Stimulated activated CD8-positive, alpha-beta memory T cell treated with anti-CD3 and anti-CD28 coated beads, Interleukin-15, amount 100 ng/mL, for 1 hour (primary cell): ENCODE data around the gene HIPK3.
"Not testable (repeated sequence)": the region's sequence is repeated elsewhere in the genome, so short reads cannot be mapped to it uniquely, and the experiment has no call there.

ENCODE experiments used
- DNase-seq: peaks from one replicate; pipeline ENCODE4 v3.0.0-alpha.2; 2020; ENCODE audit warnings: low read depth

Gene HIPK3

DNA sequence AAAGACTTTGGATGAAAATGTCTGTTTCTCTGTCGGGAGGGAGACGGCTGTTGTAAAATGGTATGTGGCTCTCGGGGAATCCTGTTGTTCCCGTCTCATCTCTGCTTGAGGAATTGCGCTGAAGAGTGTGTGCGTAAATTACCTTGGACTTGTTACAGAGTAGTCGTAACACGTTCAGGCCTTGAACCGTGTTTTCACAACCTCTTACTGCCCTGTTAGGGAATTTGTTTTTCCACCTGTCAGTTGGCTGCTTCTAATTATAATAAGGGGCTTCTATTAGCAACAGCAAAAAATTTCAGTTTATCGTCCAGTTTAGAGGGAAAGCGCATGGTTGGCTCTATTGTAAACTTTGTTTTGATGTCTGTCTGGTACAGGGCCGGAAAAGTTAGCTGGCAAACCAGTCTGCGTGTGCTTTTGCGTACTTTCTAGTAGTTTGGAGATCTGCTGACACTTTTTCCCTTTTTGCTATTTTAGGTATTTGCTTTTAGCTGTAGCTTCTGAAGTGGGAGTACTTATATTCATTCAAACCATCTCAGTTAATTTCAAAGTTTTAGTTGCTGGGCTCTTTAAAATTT lies 1.5 kb downstream of the HIPK3 start:
- no peak for DNase-seq

DNA sequence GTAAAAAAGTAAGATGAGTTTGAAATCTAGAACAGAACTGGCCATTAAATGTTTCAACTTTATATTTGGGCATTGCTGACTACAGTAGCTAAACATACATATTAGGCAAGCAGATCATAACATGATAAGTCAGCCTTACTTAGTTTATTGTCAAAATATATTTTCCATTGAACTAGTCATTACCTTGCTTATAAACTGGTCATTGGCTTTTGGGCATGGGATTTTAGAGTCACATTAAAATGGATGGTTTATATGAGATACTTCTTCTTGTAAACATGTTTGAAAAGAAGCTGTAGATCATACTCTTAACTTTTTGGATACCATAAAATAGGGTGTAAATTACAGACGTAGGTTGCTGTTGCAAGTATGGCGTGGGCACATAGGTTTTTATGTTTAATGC lies 2.7 kb downstream of the HIPK3 start:
- no peak for DNase-seq

DNA sequence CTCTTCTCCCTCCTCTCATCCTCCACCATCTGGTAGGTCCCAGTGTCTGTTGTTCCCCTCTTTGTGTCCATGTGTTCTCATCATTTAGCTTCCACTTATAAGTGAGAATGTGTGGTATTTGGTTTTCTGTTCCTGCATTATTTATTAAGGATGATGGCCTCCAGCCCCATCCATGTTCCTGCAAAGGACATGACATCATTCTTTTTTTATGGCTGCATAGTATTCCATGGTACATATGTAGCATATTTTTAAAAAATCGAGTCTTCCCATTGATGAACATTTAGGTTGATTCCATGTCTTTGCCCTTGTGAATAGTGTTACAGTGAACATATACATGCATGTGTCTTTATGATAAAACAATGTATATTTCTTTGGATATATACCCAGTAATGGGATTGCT lies 4.2 kb downstream of the HIPK3 start:
- not testable (repeated sequence) for DNase-seq

DNA sequence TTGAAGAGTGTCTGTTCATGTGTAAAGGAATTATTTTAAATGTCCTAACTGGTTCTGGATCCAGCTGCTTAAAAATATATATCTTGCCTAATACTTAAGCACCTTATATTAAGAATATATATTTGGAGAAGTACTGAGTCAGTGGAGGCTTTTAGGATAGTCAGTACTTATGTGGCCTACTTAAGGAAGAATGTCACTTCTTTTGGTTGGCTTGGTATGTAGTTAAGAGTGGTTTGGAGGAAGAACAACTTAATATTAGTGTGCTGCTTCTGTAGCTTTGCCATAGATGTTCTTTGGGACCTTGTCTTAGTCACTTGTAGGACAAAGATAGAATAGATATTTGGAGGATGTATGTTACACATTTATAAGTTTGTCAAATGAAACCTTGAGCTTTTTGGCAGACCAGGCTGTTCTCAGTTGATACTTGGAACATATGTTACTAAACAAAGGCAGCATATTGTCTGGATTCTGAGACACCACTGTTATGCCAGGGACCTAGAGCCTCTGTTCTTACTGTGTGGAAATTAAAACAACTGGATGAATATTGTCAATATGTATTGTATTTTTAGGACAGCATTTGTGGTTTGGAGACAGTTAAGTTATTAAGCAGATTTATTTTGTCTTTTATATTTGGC lies 4.9 kb downstream of the HIPK3 start:
- no peak for DNase-seq

DNA sequence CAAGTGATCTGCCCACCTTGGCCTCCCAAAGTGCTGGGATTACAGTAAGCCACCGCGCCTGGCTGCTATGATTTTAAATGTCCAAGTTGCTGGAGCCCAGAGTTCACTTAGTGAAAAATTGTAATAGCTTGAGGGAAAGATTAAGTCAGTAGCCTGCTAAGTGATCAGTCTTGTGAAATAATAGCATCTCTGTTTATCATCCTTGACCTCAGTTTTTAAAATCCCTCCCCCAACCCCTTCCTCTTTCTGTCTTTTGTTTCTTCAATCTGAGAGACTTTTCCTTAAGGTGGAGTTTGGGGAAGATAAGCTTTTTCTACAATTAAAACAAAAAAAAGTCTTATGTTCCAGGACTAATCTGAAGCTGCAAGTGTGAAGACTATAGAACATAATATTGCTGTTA lies 6.4 kb downstream of the HIPK3 start:
- no peak for DNase-seq

DNA sequence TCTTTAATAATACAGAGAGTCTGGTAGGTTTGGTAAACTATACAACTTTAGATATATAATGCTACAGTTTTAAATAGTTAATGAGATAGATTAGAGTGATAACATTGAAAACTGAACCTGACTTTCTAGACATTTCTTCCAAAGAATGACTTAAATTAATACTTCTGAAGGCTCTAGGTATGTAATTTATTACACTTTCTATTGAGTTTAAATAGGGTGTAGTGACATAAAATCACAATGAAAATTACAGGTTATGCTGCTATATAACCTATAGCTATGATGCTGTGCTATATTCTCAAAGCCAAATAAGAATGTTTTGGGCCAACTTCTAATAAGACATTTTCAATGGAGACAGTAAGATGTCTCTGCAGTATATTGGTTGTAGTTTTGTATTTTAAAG lies 7.7 kb downstream of the HIPK3 start:
- no peak for DNase-seq

DNA sequence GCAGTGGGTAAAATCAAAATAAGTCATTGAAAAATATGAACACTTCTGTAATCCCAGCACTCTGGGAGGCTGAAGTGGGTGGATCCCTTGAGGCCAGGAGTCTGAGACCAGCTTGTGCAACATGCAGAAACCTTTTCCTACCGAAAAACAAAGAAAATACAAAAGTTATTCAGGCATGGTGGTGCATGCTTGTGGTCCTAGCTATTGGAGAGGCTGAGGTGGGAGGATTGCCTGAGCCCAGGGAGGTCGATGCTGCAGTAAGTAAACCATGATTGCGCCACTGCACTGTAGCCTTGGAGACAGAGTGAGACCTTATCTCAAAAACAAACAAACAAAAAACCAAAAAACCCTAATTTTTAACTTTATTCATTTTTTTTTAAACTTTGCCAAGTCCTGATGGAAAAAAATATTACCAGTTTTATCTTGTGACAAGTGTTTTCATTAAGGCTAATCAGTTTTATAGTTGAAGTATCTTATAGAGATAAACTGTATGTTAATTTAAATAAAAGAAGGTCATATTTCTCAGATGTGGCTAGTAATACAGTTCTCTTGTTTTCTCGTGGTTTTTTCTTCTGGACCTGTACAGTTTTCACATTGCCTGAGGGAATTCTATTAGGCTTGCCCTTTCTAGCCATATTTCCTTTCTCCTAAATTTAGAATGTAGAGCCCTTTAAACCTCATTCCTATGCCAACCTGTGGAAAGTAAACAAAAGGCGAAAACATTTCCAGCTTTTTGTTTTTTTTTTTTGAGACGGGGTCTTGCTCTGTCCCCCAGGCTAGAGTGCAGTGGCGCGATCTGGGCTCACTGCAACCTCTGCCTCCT lies 9.4 kb downstream of the HIPK3 start:
- DNase-seq: no peak

DNA sequence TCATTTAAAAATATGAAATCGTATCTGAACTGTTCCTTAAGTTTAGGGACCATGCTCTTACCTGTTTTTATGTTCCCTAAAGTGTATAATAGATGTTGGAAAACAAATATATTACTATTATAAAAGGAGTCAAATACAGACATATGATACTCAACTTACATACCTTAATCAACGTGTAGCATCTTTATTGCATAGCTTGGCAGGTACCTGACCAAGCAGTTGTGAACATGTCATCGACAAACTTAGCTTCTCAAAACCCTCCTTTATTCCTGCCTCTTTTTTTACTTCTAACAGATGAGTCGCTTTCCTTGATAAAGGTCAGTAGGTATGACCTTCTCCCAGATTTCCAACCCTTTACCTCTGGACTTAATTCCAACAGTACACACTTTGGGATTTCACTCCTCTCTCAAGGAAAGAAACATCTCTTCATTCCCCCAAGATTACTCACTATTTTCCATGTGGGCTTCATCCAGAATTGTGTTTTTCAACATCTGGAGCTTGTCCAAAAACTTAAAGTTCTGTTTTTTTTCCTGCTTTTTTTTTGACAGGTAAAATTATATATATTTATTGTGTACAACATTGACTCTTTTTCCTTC lies 11.9 kb downstream of the HIPK3 start:
- no peak for DNase-seq

DNA sequence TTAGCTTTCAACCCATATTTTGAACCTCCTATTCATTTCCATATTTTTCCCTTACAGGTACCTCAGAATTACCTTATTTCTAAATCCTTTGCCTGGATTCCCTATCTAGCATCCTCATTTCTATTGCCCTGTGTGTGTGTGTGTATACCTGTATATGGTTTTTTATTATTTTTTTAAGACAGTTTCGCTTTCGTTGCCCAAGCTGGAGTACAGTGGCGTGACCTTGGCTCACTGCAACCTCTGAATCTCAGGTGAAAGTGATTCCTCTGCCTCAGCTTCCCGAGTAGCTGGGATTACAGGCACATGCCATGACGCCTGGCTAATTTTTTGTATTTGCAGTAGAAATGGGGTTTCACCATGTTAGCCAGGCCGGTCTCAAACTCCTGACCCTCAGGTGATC lies 12.6 kb downstream of the HIPK3 start:
- DNase-seq: no peak

DNA sequence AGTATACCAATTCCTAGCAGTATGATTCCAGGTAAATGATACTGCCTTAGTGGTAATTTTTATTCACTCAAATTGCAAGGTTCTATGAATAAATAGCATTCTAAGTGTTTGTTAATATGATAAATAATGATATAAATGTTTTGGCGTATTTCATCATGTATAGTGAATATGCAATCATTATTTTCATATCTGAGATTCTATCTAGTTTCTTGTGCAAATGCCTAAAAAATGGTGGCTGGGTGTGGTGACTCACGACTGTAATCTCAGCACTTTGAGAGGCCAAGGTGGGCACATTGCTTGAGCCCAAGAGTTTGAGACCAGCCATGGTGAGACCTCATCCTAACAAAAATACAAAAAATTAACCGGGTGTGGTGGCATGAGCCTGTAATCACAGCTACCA lies 13.9 kb downstream of the HIPK3 start:
- no peak for DNase-seq

DNA sequence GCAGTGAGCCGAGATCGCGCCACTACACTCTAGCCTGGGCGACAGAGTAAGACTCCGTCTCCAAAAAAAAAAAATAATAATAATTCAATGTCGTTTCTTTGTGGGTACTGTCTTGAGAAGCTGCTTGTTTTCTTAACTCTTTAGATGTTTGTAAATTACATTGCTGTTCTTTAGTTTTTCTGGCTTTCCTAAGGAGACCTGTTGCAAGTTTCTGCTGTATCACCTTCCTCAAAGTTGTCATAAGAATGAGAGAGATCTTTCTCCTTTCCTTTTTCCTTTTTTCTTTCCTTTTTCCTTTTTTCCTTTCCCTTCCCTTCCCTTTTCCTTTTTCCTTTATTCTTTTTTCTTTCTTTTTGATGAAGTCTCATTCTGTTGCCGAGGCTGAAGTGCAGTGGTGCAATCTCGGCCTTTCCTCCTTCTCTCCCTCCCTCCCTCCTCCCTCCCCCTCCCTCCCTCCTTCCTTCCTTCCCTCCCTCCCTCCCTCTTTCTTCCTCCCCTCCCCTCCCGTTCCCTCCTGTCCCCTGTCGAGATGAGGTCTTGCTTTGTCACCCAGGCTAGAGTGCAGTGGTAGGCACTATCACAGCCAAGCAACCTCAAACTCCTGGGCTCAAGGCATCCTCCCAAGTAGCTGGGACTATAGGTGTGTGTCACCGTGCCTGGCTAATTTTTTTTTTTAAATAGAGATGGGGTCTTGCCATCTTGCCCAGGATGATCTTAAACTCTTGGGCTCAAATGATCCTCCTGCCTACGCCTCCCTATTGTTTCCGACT lies 15.3 kb downstream of the HIPK3 start:
- DNase-seq: no peak

DNA sequence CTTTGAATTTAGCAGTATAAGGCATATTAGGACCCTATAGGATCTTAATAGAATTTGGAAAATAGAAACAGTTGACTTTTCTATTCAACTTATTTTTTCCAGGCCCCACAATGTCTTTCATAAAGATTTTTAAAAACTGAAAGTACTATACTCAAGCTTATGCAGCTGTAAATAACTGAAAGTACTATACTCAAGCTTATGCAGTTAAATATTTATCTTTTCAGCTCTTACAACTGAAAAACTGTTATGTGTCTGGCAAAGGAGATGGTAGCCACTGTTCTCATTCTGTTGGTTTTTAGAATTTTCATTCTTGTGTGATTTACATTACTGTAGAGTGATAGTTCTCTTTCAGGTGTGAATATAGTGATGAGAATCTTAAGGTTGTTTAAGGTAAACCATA lies 16.5 kb downstream of the HIPK3 start:
- no peak for DNase-seq

DNA sequence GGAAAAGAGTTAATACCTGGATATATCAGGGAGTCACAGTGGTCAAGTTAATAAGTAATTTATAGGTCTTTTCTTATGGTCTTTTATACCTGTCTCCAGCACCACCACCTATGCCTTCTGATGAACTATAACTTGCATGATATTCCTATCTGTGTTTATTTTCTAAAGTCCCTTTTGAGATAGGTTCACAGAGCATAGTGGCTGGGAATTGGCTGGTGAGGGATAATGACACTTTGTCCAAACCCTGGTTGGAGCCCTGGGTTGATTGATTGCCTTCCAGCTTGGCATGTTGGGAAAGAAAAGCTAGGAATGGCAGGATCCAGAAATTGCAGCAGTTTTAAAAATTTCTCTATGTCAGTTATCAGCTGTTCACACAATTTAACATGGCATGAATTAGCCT lies 23.2 kb downstream of the HIPK3 start:
- DNase-seq: no peak

DNA sequence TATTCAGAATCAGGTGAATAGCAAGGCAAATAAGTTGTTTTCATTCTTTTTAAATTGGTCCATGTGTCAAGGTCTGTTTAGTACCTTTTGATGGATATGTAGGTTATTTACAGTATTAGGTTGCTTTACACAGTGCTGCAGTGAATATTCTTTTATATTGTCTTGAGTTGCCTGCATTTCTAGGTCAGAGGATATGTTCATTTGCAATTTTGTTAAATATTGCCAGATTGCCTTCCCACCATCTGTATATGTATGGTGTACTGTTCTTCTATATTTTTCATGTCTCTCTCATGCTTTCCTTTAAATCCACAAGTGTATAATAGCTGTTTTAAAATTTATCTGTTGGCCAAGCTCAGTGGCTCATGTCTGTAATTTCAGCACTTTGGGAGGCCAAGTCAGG lies 24.6 kb downstream of the HIPK3 start:
- no peak for DNase-seq

DNA sequence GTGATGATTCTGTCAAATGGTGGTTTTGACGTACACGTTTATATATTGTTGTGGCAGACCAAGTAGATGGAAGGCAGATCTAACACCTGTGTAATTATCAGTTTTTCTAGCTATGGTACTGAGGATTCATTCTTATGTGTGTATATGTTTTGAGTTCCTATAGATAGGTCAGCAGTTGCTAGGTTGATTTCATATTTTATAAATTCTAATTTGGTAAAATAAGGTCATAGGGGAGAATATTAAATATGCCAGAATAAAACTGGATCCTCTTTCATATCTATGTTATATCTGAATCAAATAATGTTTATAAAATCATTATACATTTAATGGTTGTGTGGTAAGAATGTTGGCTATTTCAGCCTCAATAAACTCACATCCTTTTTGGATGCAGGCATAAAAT lies 27.6 kb downstream of the HIPK3 start:
- no peak for DNase-seq

DNA sequence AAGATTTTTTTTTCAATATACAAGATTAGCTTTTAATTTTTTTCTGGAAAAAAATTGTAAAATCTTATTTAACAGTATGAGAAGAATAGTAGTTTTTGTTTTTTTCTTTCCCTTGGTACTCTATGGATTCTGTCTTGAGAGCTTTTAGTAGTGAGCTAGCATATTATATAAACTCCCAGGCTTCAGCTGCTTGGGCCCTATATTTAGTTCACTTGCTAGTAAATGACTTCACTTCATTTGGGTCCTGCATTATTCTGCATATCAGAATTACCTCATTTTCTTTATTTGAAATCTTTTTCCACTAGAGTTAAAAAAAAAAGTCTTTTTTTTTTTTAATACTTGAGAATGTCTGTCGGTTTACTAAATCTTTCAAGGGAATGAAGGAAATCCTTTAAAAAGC lies 33.1 kb downstream of the HIPK3 start:
- DNase-seq: no peak

DNA sequence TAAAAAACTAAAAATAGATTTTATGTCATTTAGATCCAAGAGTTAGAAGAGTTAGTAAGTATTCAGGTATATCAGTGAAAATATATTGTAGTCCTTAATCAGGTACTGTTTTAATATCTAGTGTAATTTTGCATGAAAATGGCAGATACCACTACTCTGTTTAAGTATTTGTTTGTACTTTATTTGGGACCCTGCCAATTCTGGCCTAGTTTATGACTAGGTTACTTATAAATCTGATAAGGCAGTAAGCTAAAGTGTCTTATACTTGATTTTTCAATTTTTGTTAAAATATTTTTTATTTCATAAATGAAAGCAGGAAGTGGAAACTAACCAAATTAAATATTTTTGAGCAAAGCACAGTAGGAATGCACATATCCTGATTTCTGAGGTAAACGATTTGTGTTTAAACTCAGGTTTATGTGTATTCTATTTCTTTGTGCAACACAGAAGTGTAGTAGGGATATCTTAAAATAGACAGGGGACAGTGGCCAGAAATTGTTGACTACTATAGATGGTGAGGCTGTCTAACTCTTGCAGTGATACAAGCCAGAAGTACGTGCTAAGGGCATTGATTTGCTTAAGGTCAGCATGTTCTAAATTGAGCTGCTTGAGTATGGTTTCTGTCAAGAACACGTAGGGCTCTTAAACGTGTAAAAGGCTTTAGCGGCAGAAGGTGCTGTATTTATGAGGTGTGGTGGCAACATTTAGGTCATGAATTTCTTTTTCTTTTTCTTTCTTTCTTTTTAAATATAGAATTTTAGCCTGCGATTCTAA lies 34.0 kb downstream of the HIPK3 start:
- no peak for DNase-seq

DNA sequence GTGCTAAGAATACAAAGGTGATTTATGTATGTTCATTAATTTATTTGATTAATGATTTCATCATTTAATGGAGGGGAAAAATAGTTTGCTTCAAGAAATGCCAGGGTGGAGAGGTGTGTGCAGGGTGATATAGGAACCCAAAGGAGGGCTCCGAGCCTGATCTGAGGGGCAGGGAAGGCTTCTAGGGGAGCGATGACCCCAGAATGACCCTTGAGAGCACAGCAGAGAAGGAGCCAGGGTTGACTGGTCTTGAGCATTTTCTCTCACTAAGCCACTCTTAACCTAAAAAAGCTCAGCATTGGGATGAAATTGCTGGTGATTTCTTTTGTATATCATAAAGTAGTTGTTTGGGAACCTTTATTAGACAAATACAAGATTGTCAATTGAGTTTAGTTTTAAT lies 35.1 kb downstream of the HIPK3 start:
- DNase-seq: no peak

DNA sequence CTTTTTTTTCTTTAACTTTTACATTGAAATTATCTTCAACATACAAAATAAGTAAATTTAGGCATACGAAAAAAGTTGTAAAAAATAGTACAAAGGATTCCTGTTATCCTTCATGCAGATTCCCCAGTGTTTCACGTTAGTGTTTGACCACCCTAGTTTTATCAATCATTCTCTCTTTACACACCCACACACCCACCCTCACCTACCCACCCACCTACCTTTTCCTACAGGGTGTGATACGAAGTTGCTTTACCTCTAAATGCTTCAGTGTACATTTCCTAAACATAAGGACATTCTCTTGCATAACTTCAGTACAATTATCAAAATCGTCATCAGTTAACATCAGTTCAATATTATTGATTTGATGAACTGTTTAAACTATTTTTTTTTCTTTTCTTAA lies 37.0 kb downstream of the HIPK3 start:
- no peak for DNase-seq

DNA sequence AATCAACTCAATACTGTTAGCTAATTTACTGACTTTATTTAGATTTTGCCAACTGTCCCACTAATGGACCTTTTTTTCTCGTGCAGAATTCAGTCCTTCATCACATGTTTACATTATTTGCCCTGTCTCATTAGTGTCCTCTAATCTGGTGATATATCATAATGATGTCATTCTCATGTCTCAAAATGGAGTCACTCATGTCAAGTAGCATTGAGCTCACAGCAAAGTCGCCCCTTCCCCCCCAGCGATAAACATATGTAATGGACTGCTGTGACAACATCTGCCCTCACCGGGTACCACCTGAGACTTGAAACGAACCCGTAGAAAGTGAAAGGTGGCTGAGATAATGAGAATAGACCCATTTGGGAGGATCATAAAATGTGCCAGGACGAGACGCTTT lies 37.6 kb downstream of the HIPK3 start:
- no peak for DNase-seq

DNA sequence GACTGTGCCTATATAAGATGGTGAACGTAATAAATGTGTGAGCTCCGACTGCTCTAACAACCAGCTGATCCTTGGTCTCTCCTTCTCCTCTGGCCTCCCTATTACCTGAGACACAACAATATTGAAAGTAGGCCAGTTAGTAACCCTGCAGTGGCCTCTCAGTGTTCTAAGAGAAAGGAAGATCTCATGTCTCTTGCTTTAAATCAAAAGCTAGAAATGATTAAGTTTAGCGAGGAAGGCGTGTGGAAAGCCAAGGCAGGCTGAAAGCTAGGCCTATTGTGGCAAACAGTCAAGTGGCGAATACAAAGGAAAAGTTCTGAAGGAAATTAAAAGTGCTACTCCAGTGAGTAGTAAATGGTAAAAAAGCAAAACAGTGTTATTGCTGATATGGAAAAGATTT lies 39.5 kb downstream of the HIPK3 start:
- no peak for DNase-seq

DNA sequence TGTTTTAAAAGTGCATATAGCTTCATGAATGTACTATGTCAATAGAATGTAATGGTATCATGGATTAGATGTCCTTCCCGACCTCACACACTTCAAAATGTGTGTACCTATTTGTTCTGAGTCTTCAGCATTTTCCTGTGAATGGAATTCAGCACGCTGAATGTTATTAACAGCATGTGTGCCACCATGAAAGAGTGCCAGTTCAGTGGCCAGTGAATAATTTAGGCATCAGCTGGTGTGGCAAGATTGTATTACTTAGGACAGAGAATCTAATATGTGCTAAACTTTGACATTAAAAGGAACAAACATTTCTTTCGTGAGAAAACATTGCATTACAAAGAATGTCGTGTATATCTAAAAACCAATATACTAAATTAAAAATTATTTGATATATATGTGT lies 46.4 kb downstream of the HIPK3 start:
- no peak for DNase-seq
